MM.1S (cell line): ENCODE data around the gene CLN3.

ENCODE experiments used
- DNase-seq: peaks from one replicate; pipeline ENCODE4 v3.0.0-alpha.2; 2015
- H2AFZ ChIP-seq: fragments of 300-600 bp; sonication (generic); 2 replicates; pipeline ENCODE4 v1.6.0; 2016; ENCODE audit warnings: antibody characterized with exemption, low read length
- H3F3A ChIP-seq: fragments of 300-600 bp; sonication (generic); 2 replicates; pipeline ENCODE4 v1.6.1; 2016; ENCODE audit warnings: mild to moderate bottlenecking, antibody characterized with exemption, low read length, moderate library complexity, mixed read lengths; ENCODE audit not compliant: insufficient read depth
- H3K27ac ChIP-seq: fragments of 300-600 bp; sonication (generic); 2 replicates; pipeline ENCODE4 v1.5.1; 2016; ENCODE audit warnings: mild to moderate bottlenecking, low read length
- H3K27me3 ChIP-seq: fragments of 300-600 bp; sonication (generic); replicated peaks from 2 replicates; pipeline ENCODE4 v1.6.0; 2016; ENCODE audit warnings: low read length; ENCODE audit not compliant: insufficient read depth
- H3K36me3 ChIP-seq: fragments of 300-600 bp; sonication (generic); replicated peaks from 2 replicates; pipeline ENCODE4 v1.6.1; 2016; ENCODE audit warnings: mild to moderate bottlenecking, low read length, mixed read lengths; ENCODE audit not compliant: insufficient read depth
- H3K4me1 ChIP-seq: fragments of 300-600 bp; sonication (generic); 2 replicates; pipeline ENCODE4 v1.6.1; 2016; ENCODE audit warnings: low read length, mixed read lengths
- H3K4me2 ChIP-seq: fragments of 300-600 bp; sonication (generic); 2 replicates; pipeline ENCODE4 v1.6.0; 2016; ENCODE audit warnings: low read depth, low read length
- H3K4me3 ChIP-seq: fragments of 300-600 bp; sonication (generic); 2 replicates; pipeline ENCODE4 v1.5.1; 2016; ENCODE audit warnings: low read length, mixed read lengths
- H3K79me2 ChIP-seq: fragments of 300-600 bp; sonication (generic); 2 replicates; pipeline ENCODE4 v1.6.1; 2016; ENCODE audit warnings: mixed run types, low read length, mixed read lengths
- H3K9ac ChIP-seq: fragments of 300-600 bp; sonication (generic); 2 replicates; pipeline ENCODE4 v1.6.1; 2016; ENCODE audit warnings: low read length, mixed read lengths
- H3K9me2 ChIP-seq: fragments of 300-600 bp; sonication (generic); replicated peaks from 2 replicates; pipeline ENCODE4 v1.6.1; 2016; ENCODE audit warnings: mild to moderate bottlenecking, low read length, mixed read lengths; ENCODE audit not compliant: insufficient read depth
- H3K9me3 ChIP-seq: fragments of 300-600 bp; sonication (generic); replicated peaks from 2 replicates; pipeline ENCODE4 v1.6.1; 2016; ENCODE audit warnings: mild to moderate bottlenecking, low read length, mixed read lengths; ENCODE audit not compliant: insufficient read depth
- H4K20me1 ChIP-seq: fragments of 300-600 bp; sonication (generic); 2 replicates; pipeline ENCODE4 v1.6.1; 2016; ENCODE audit warnings: mild to moderate bottlenecking, low read length, moderate library complexity, mixed read lengths; ENCODE audit not compliant: insufficient read depth
- CTCF ChIP-seq: fragments of 300-600 bp; sonication (generic); IDR thresholded peaks from 2 replicates; pipeline ENCODE4 v1.5.1; 2016; ENCODE audit warnings: antibody characterized with exemption, low read length, mixed read lengths
- EZH2 ChIP-seq: fragments of 300-600 bp; sonication (generic); optimal IDR thresholded peaks from 2 replicates; pipeline ENCODE3; 2017; ENCODE audit warnings: low read depth, mild to moderate bottlenecking, antibody characterized with exemption, low read length, mixed read lengths
- EZH2phosphoT487 ChIP-seq: fragments of 300-600 bp; sonication (generic); IDR thresholded peaks from 2 replicates; pipeline ENCODE4 v1.6.1; 2018; ENCODE audit warnings: antibody characterized with exemption, low read length

Gene CLN3

GRCh38 chr16:28537964-28538732, 46.3 kb upstream of the CLN3 start:
- Histone ChIP-seq H3K27me3 (no peaks in the 10 kb centered on the region), H3K9me2 (no peaks in the 10 kb centered on the region), H3K4me1 (no peaks in the 10 kb centered on the region), H3K9ac (no peak overlapping the region), H3K4me2 (no peak overlapping the region), H3K9me3 (no peaks in the 10 kb centered on the region), H2AFZ (no peak overlapping the region), H3K36me3 (no peaks in the 10 kb centered on the region), H3F3A (no peaks in the 10 kb centered on the region), H4K20me1 (no peaks in the 10 kb centered on the region), H3K27ac (no peak overlapping the region), H3K79me2 (no peaks in the 10 kb centered on the region), H3K4me3 (no peak overlapping the region)
- no peak for DNase-seq
- TF ChIP-seq EZH2 (no peak), CTCF (no peak), EZH2phosphoT487 (no peak)

- TF ChIP-seq CTCF (no peak), EZH2 (no peak), EZH2phosphoT487 (no peak)
- no peaks in the 10 kb centered on the region for H3K4me1 ChIP-seq
- H3K27me3 ChIP-seq, result no peaks in the 10 kb centered on the region
- no peak overlapping the region for H3K4me2 ChIP-seq
- no peaks in the 10 kb centered on the region for H3K36me3 ChIP-seq
- DNase-seq, result no peak
- H4K20me1 ChIP-seq, result no peaks in the 10 kb centered on the region
- no peaks in the 10 kb centered on the region for H3K9me2 ChIP-seq
- no peak overlapping the region for H3K27ac ChIP-seq
- no peaks in the 10 kb centered on the region for H3K9me3 ChIP-seq
- H3F3A ChIP-seq, result no peaks in the 10 kb centered on the region
- H3K79me2 ChIP-seq, result no peaks in the 10 kb centered on the region
- no peak overlapping the region for H2AFZ ChIP-seq
- no peak overlapping the region for H3K9ac ChIP-seq
- H3K4me3 ChIP-seq, result no peak overlapping the region
Observed at GRCh38 chr16:28537076-28537475, 45.2 kb upstream of the CLN3 start.

- no peak for DNase-seq
- H3K4me3 ChIP-seq, result no peak overlapping the region
- H3F3A ChIP-seq, result no peaks in the 10 kb centered on the region
- H3K27ac ChIP-seq, result no peak overlapping the region
- H3K36me3 ChIP-seq, result no peaks in the 10 kb centered on the region
- H3K4me2 ChIP-seq, result no peak overlapping the region
- no peaks in the 10 kb centered on the region for H3K27me3 ChIP-seq
- no peaks in the 10 kb centered on the region for H3K79me2 ChIP-seq
- H3K4me1 ChIP-seq, result no peaks in the 10 kb centered on the region
- H3K9ac ChIP-seq, result no peak overlapping the region
- TF ChIP-seq EZH2phosphoT487 (no peak), CTCF (no peak), EZH2 (no peak)
- no peaks in the 10 kb centered on the region for H3K9me2 ChIP-seq
- H3K9me3 ChIP-seq, result no peaks in the 10 kb centered on the region
- H2AFZ ChIP-seq, result no peak overlapping the region
- H4K20me1 ChIP-seq, result no peaks in the 10 kb centered on the region
Observed at GRCh38 chr16:28534542-28535373, 42.9 kb upstream of the CLN3 start.
